Measurements from ENCODE around the gene FBXL7.

Gene FBXL7

GRCh38 chr5:15496886-15497285, 3.1 kb upstream of the FBXL7 start:
- CTCF ChIA-PET: interaction anchor here (1.3 to 1.4 kb wide), 2 partner anchors 33 to 79 kb away, joined by 3 to 4 read pairs; no protein-coding TSS in a partner anchor

GRCh38 chr5:15500325-15501001, 483 bp downstream of the FBXL7 start:
- TF ChIP-seq CTCF (IDR thresholded peaks at IDR 0.05; ENCODE audit: control extremely low read depth, extremely low read depth, low read depth, missing control alignments): no peak
- CTCF ChIA-PET: no interaction called here
- POLR2A ChIA-PET: no interaction called here
- DNase-seq (ENCODE audit: extremely low spot score): no peak

More at GRCh38 chr5:15496886-15497285, 3.1 kb upstream of the FBXL7 start:
- no peak for TF ChIP-seq CTCF (IDR thresholded peaks at IDR 0.05; ENCODE audit: control extremely low read depth, extremely low read depth, low read depth, missing control alignments)
- POLR2A ChIA-PET: no interaction called here
- DNase-seq (ENCODE audit: extremely low spot score): no peak

GRCh38 chr5:15501091-15501791, 1.3 kb downstream of the FBXL7 start:
- CTCF ChIA-PET: no interaction called here
- no peak for TF ChIP-seq CTCF (IDR thresholded peaks at IDR 0.05; ENCODE audit: control extremely low read depth, extremely low read depth, low read depth, missing control alignments)
- no peak for DNase-seq (ENCODE audit: extremely low spot score)
- POLR2A ChIA-PET: no interaction called here

GRCh38 chr5:15502208-15502607, 2.2 kb downstream of the FBXL7 start:
- CTCF ChIA-PET: no interaction called here
- no peak for DNase-seq (ENCODE audit: extremely low spot score)

GRCh38 chr5:15506146-15506545, 6.2 kb downstream of the FBXL7 start:
- ChIA-PET POLR2A (no interaction called here), CTCF (interaction anchor here (1.3 to 2.1 kb wide), 2 partner anchors 9 to 11 kb away, joined by 3 to 5 read pairs; no protein-coding TSS in a partner anchor)
- no peak for DNase-seq (ENCODE audit: extremely low spot score)
- TF ChIP-seq CTCF (IDR thresholded peaks at IDR 0.05; ENCODE audit: control extremely low read depth, extremely low read depth, low read depth, missing control alignments): no peak

More at GRCh38 chr5:15502208-15502607, 2.2 kb downstream of the FBXL7 start:
- POLR2A ChIA-PET: no interaction called here
- TF ChIP-seq CTCF (IDR thresholded peaks at IDR 0.05; ENCODE audit: control extremely low read depth, extremely low read depth, low read depth, missing control alignments): no peak

- CTCF ChIA-PET: no interaction called here
- POLR2A ChIA-PET: no interaction called here
Observed at GRCh38 chr5:15506897-15507296, 6.9 kb downstream of the FBXL7 start.

More at GRCh38 chr5:15506897-15507296, 6.9 kb downstream of the FBXL7 start:
- DNase-seq (ENCODE audit: extremely low spot score): no peak
- TF ChIP-seq CTCF (IDR thresholded peaks at IDR 0.05; ENCODE audit: control extremely low read depth, extremely low read depth, low read depth, missing control alignments): no peak
